MCF 10A (cell line): Measurements from ENCODE around the gene NSMF. TPM values are rescaled to one million over a fixed set of nuclear protein-coding genes. Genes with fewer than 3 reads are reported as not detected.
"Not testable (repeated sequence)": the region's sequence is repeated elsewhere in the genome, so short reads cannot be mapped to it uniquely, and the experiment has no call there.

Experiments
- BruUV-seq: library from RNA; stranded (reverse); fragments of 400-500 nt; replicated peaks from 2 replicates; lab custom pipeline; 2021; lab: Mats Ljungman, UMichigan
- CTCF ChIA-PET: fragments of 300-600 bp; sonication (Branson Sonifier 250); formaldehyde crosslinking; extraction: SDS; loops from one replicate; lab custom pipeline; 2021; ENCODE audit warnings: antibody characterized with exemption, inconsistent platforms; lab: Yijun Ruan, JAX
- POLR2A ChIA-PET: fragments of 300-600, 350-650 bp; sonication (Branson Sonifier 250); formaldehyde crosslinking; extraction: SDS; loops from one replicate; lab custom pipeline; 2020; ENCODE audit warnings: antibody characterized with exemption, inconsistent platforms; lab: Yijun Ruan, JAX
- DNase-seq: peaks from one replicate; pipeline ENCODE4 v3.0.0-alpha.2; 2018; ENCODE audit not compliant: unreplicated experiment
- H3K27ac Mint-ChIP-seq: one replicate; pipeline ENCODE4 v1.8.0; 2022; ENCODE audit warnings: mild to moderate bottlenecking, low read depth, mixed read lengths; ENCODE audit not compliant: unreplicated experiment
- H3K27me3 Mint-ChIP-seq: one replicate; pipeline ENCODE4 v1.8.0; 2022; ENCODE audit warnings: mixed read lengths; ENCODE audit not compliant: insufficient read depth, unreplicated experiment
- H3K36me3 Mint-ChIP-seq: one replicate; pipeline ENCODE4 v1.8.0; 2022; ENCODE audit warnings: mild to moderate bottlenecking, moderate library complexity, mixed read lengths; ENCODE audit not compliant: insufficient read depth, unreplicated experiment
- H3K4me1 Mint-ChIP-seq: one replicate; pipeline ENCODE4 v1.8.0; 2022; ENCODE audit warnings: mixed read lengths; ENCODE audit not compliant: insufficient read depth, unreplicated experiment
- H3K4me3 Mint-ChIP-seq: one replicate; pipeline ENCODE4 v1.8.0; 2022; ENCODE audit warnings: mild to moderate bottlenecking, moderate library complexity, mixed read lengths; ENCODE audit not compliant: unreplicated experiment
- H3K9me3 Mint-ChIP-seq: one replicate; pipeline ENCODE4 v1.8.0; 2022; ENCODE audit warnings: mixed read lengths; ENCODE audit not compliant: unreplicated experiment
- CTCF ChIP-seq: fragments of 200-600 bp; IDR thresholded peaks from one replicate; pipeline ENCODE4 v1.8.0; 2022; ENCODE audit warnings: antibody characterized with exemption, mild to moderate bottlenecking; ENCODE audit not compliant: unreplicated experiment
- intact Hi-C: fragments of 100-400 bp; cut with micrococcal nuclease; formaldehyde crosslinking; loops from 2 replicates; pipeline ENCODE4 v1.14.1; 2022
- total RNA-seq: library from RNA; stranded (reverse); gene quantifications from 2 replicates; pipeline ENCODE4 v1.2.3, GENCODE V29; 2022

Gene NSMF
- total RNA-seq, 1 experiment from 2014 or later = 37.8 TPM

DNA sequence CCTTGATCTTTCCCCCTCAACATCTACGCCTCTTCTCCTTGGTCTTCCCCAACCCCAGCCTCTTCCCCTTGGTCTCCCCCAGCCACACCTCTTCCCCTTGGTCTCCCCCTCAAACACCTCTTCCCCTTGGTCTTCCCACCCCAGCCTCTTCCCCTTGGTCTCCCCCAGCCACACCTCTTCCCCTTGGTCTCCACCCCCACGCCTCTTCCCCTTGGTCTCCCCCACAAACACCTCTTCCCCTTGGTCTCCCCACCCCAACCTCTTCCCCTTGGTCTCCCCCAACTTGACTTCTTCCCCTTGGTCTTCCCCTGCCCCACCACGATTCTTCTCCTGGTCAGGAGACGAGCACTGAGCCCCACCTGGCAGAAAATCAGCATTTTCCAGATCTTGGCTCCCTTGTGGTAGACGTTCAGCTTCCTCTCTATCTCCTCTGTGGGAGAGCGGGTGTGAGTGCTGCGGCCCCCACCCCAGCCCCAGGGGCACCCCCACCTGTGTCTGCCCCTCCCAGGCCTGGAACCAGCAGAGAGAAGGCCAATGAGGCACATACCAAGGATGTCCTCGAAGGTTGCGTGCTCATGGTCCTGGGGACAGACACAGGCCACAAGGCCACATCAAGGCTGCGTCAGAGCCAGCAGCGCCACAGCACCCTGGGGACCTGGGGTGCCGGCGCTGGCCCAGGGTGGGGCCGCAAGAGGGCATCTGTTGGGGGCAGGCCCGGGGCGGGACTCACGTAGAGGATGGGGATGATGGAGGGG is 7.0 kb downstream of the NSMF start:
- CTCF ChIA-PET = interaction anchor here (0.6 to 1.8 kb wide), 2 partner anchors 30 to 325 kb away, joined by 3 to 5 read pairs; partner anchors contain the start of gene EXD3
- H3K27ac Mint-ChIP-seq = no peak overlapping the region

GRCh38 chr9:137451264-137452005 is 7.7 kb downstream of the NSMF start:
- H3K9me3 Mint-ChIP-seq, DNase-seq, BruUV-seq, POLR2A ChIA-PET, H3K27me3 Mint-ChIP-seq, H3K4me3 Mint-ChIP-seq, H3K27ac Mint-ChIP-seq, intact Hi-C loops, H3K4me1 Mint-ChIP-seq, H3K36me3 Mint-ChIP-seq: not testable (repeated sequence)
- CTCF ChIA-PET = interaction anchor here (1.8 kb wide), 1 partner anchor 29 kb away, joined by 5 read pairs; the partner anchor contains the start of gene EXD3

More for the DNA sequence above, 7.0 kb downstream of the NSMF start:
- TF ChIP-seq CTCF = no peak
- no TSS peak for BruUV-seq
- POLR2A ChIA-PET = no interaction called here
- DNase-seq = no peak
- H3K36me3 Mint-ChIP-seq = peaks cover 6% of the 10 kb centered on the region
- intact Hi-C loops = no loop called here
- H3K4me1 Mint-ChIP-seq = peaks cover 9% of the 10 kb centered on the region
- no peaks in the 10 kb centered on the region for H3K27me3 Mint-ChIP-seq
- no peak overlapping the region for H3K4me3 Mint-ChIP-seq
- H3K9me3 Mint-ChIP-seq = no peaks in the 10 kb centered on the region

- BruUV-seq, POLR2A ChIA-PET, intact Hi-C loops, H3K27ac Mint-ChIP-seq, H3K9me3 Mint-ChIP-seq, H3K36me3 Mint-ChIP-seq, H3K4me1 Mint-ChIP-seq, DNase-seq, H3K27me3 Mint-ChIP-seq, H3K4me3 Mint-ChIP-seq: not testable (repeated sequence)
- CTCF ChIA-PET = interaction anchor here (0.7 kb wide), 1 partner anchor 212 kb away, joined by 3 read pairs; no protein-coding TSS in a partner anchor
Measured at GRCh38 chr9:137450539-137451222, 8.5 kb downstream of the NSMF start.

DNA sequence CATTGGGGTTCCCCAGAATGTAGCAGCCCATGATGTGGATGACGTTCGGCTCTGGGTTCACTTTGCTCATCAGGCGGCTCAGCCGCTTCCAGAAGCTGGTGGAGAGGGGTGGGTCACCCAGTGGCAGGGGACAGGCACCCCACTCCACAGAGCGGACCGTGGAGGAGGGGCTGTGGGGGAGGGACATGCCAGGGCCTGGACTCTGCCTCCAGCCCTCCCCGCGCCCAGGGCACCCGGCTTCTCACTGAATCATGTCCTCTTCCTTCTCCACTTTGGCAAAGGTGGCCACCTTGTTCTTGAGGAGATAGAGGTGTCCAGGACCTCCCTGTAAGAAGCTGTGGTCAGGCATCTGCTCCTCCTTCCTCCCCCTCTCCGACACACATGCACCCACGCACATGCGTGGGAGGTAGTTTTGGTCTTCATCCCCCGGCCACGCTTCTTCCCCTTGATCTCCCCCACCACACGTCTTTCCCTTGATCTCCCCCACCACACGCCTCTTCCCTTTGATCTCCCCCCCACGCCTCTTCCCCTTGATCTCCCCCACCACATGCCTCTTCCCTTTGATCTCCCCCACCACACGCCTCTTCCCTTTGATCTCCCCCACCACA is 9.1 kb downstream of the NSMF start:
- TF ChIP-seq CTCF = no peak
- no TSS peak for BruUV-seq
- no peaks in the 10 kb centered on the region for H3K9me3 Mint-ChIP-seq
- H3K36me3 Mint-ChIP-seq = peaks cover 6% of the 10 kb centered on the region
- H3K4me3 Mint-ChIP-seq = no peak overlapping the region
- POLR2A ChIA-PET = no interaction called here
- H3K27me3 Mint-ChIP-seq = no peaks in the 10 kb centered on the region
- no peak overlapping the region for H3K27ac Mint-ChIP-seq
- DNase-seq = no peak
- CTCF ChIA-PET = interaction anchor here (0.6 to 0.7 kb wide), 2 partner anchors 211 to 332 kb away, joined by 3 to 8 read pairs; no protein-coding TSS in a partner anchor
- H3K4me1 Mint-ChIP-seq = peaks cover 7% of the 10 kb centered on the region
- intact Hi-C loops = loop anchor here (10.0 kb wide), 1 partner anchor 75 kb away; no protein-coding TSS in a partner anchor
